Measurements from ENCODE around the gene HKDC1. TPM values are rescaled to one million over a fixed set of nuclear protein-coding genes. Genes with fewer than 3 reads are reported as not detected.

The HKDC1 gene
- polyA plus RNA-seq, 1 experiment = 0.18 TPM

DNA sequence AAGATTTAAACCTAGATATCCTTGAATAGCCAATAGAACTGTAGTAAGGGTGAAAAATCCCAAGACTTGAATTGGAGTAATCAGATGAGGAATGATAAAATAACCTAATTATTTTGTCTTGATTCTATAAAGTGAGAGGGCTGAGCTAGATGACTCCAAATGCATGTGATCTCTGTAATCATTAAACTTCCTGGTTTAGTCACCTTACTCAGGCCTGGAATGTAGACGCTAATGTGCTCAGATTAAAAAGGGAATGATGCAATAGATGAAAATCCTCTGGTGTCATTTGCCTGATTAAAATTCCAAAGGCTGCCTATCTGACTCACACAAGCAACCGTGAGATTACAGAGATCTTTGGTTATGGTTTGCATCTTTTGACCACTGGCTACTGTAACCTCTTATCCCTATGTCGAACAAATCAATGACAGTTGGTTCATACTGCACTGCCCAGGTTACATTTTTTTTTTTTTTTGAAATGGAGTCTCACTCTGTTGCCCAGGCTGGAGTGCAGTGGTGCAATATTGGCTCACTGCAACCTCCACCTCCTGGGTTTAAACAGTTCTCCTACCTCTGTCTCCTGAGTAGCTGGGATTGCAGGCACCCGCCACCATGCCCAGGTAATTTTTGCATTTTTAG lies 2.9 kb upstream of the HKDC1 start:
- no peak overlapping the region for H3K4me3 ChIP-seq (ENCODE audit: low read depth, low read length)
- peak; percentile 66 for DNase-seq (ENCODE audit: low read depth)
- ChIA-PET POLR2A (no interaction called here), CTCF (interaction anchor here (1.6 kb wide), 1 partner anchor 12 kb away, joined by 3 read pairs; no protein-coding TSS in a partner anchor)
- no peaks in the 10 kb centered on the region for H3K27me3 ChIP-seq (ENCODE audit: control insufficient read depth, insufficient read depth, low read length)
- H3K36me3 ChIP-seq (ENCODE audit: control insufficient read depth, insufficient read depth, low read length) = no peaks in the 10 kb centered on the region
- no peak for TF ChIP-seq CTCF (IDR thresholded peaks at IDR 0.05; ENCODE audit: insufficient read depth, low read depth, low read length)

DNA sequence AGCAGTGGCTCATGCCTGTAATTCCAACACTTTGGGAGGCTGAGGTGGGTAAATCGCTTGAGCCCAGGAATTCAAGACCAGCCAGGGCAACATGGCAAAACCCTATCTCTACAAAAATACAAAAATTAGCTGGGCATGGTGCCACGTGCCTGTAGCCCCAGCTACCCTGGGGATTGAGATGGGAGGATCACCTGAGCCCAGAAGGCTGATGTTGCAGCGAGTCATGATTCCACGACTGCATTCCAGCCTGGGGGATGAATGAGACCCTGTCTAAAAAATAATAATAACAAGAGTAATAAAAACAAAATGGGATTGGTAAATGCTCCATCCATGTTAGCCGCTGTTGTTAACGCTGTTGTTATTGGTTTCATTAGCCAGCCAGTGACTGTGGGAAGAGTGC lies 1.3 kb upstream of the HKDC1 start:
- Histone ChIP-seq H3K27me3 (ENCODE audit: control insufficient read depth, insufficient read depth, low read length) (no peaks in the 10 kb centered on the region), H3K36me3 (ENCODE audit: control insufficient read depth, insufficient read depth, low read length) (no peaks in the 10 kb centered on the region), H3K4me3 (ENCODE audit: low read depth, low read length) (no peak overlapping the region)
- no peak for DNase-seq (ENCODE audit: low read depth)
- ChIA-PET CTCF (interaction anchor here (1.0 to 1.7 kb wide), 3 partner anchors 8 to 124 kb away, joined by 3 read pairs; no protein-coding TSS in a partner anchor), POLR2A (no interaction called here)
- TF ChIP-seq CTCF (IDR thresholded peaks at IDR 0.05; ENCODE audit: insufficient read depth, low read depth, low read length) = no peak

GRCh38 chr10:69220507-69220906 lies 375 bp downstream of the HKDC1 start:
- TF ChIP-seq CTCF (IDR thresholded peaks at IDR 0.05; ENCODE audit: insufficient read depth, low read depth, low read length) = no peak
- ChIA-PET CTCF (interaction anchor here (1.5 to 1.7 kb wide), 2 partner anchors 17 to 126 kb away, joined by 3 read pairs; no protein-coding TSS in a partner anchor), POLR2A (no interaction called here)
- Histone ChIP-seq H3K4me3 (ENCODE audit: low read depth, low read length) (no peak overlapping the region), H3K27me3 (ENCODE audit: control insufficient read depth, insufficient read depth, low read length) (no peaks in the 10 kb centered on the region), H3K36me3 (ENCODE audit: control insufficient read depth, insufficient read depth, low read length) (no peaks in the 10 kb centered on the region)
- no peak for DNase-seq (ENCODE audit: low read depth)

- peak; percentile 77 for TF ChIP-seq CTCF (IDR thresholded peaks at IDR 0.05; ENCODE audit: insufficient read depth, low read depth, low read length)
- CTCF ChIA-PET = interaction anchor here (0.5 to 0.8 kb wide), 5 partner anchors 8 to 103 kb away, joined by 3 read pairs; no protein-coding TSS in a partner anchor
- Histone ChIP-seq H3K27me3 (ENCODE audit: control insufficient read depth, insufficient read depth, low read length) (no peaks in the 10 kb centered on the region), H3K4me3 (ENCODE audit: low read depth, low read length) (no peak overlapping the region), H3K36me3 (ENCODE audit: control insufficient read depth, insufficient read depth, low read length) (no peaks in the 10 kb centered on the region)
- POLR2A ChIA-PET = no interaction called here
- no peak for DNase-seq (ENCODE audit: low read depth)
Observed at GRCh38 chr10:69222157-69223027, 2.3 kb downstream of the HKDC1 start.

- POLR2A ChIA-PET = no interaction called here
Observed at GRCh38 chr10:69223028-69223342, 2.9 kb downstream of the HKDC1 start.

More at GRCh38 chr10:69223028-69223342, 2.9 kb downstream of the HKDC1 start:
- no peak for TF ChIP-seq CTCF (IDR thresholded peaks at IDR 0.05; ENCODE audit: insufficient read depth, low read depth, low read length)
- Histone ChIP-seq H3K27me3 (ENCODE audit: control insufficient read depth, insufficient read depth, low read length) (no peaks in the 10 kb centered on the region), H3K4me3 (ENCODE audit: low read depth, low read length) (no peak overlapping the region), H3K36me3 (ENCODE audit: control insufficient read depth, insufficient read depth, low read length) (no peaks in the 10 kb centered on the region)
- no peak for DNase-seq (ENCODE audit: low read depth)
- CTCF ChIA-PET = interaction anchor here (0.5 to 1.2 kb wide), 5 partner anchors 9 to 168 kb away, joined by 3 read pairs; no protein-coding TSS in a partner anchor
